Subcutaneous adipose tissue (tissue), 4 donors: ENCODE data around the gene MROH8. TPM values are rescaled to one million over a fixed set of nuclear protein-coding genes. Genes with fewer than 3 reads are reported as not detected.

Source experiments
- CTCF ChIP-seq: fragments of 450-650 bp; IDR thresholded peaks from one replicate; pipeline ENCODE4 v1.5.1; 2016; ENCODE audit warnings: low read depth, mild to moderate bottlenecking, control low read depth, antibody characterized with exemption, moderate library complexity
- total RNA-seq, 4 donors: library from RNA; depleted of rRNA; stranded (reverse); fragments of >200 nt; gene quantifications; one replicate each; pipeline ENCODE4 v1.1.0, GENCODE V29; 2016

Gene MROH8
- 1 to 10 TPM; 3.6 to 7.2 (median 4.1) TPM for total RNA-seq

GRCh38 chr20:37178839-37179682 lies at the start of gene MROH8, which contains the start of gene RPN2:
MROH8 (minus strand) TSS chr20:37179548.
RPN2 (plus strand) TSS chr20:37179330; CDS start chr20:37179357, 27 bp downstream.
- TF ChIP-seq CTCF = no peak

- no peak for TF ChIP-seq CTCF
Observed at GRCh38 chr20:37228656-37229055, 49.3 kb upstream of the MROH8 start.

GRCh38 chr20:37228082-37228481 lies 48.7 kb upstream of the MROH8 start:
- no peak for TF ChIP-seq CTCF

GRCh38 chr20:37226889-37227288 lies 47.5 kb upstream of the MROH8 start:
- no peak for TF ChIP-seq CTCF

GRCh38 chr20:37225146-37225545 lies 45.8 kb upstream of the MROH8 start:
- no peak for TF ChIP-seq CTCF

GRCh38 chr20:37223053-37223452 lies 43.7 kb upstream of the MROH8 start:
- no peak for TF ChIP-seq CTCF

- no peak for TF ChIP-seq CTCF
Observed at GRCh38 chr20:37222086-37222485, 42.7 kb upstream of the MROH8 start.
